ENCODE measurements around the gene STEAP3.

DNA sequence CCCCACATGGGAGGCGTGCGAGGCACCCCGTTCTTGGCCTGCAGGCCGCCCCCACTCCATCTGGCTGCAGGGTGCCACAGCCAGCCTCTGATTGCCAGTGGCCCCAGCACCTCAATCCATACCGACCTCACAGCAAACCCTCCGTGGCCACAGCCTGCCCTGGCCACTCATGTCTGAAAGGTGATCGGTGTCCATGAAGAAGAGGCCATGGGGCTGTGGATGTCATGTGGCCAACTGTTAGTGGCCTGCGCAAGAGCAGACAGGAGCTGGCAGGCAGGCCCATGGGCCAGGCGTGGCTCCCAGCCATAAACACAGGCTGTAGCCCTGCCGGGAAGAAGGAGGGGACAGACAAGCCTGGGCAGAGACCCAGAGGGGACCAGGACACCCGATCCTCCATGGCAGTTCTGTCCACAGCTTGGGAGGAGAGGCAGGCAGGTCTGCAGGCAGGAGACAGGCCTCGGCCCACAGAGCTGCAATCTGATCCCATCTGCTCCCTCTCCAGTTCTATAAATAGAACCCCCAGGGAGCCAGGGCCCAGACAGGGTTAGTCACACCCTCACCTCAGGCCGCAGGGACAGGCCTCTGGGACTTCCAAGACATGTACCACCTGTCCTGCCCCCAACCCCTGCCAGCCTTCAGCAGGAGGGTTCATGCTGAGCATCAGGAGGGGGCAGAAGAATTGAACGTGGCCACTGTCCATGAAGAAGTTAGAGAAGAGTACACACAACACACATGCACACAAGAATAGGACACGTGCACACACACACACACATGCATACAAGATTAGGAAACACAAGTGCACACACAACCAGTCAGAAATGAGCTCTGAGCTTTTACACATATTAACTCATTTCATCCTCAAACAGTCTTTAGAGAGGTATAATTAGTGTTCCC is 16.9 kb downstream of the STEAP3 start:
- TF ChIP-seq, protein P1, sequence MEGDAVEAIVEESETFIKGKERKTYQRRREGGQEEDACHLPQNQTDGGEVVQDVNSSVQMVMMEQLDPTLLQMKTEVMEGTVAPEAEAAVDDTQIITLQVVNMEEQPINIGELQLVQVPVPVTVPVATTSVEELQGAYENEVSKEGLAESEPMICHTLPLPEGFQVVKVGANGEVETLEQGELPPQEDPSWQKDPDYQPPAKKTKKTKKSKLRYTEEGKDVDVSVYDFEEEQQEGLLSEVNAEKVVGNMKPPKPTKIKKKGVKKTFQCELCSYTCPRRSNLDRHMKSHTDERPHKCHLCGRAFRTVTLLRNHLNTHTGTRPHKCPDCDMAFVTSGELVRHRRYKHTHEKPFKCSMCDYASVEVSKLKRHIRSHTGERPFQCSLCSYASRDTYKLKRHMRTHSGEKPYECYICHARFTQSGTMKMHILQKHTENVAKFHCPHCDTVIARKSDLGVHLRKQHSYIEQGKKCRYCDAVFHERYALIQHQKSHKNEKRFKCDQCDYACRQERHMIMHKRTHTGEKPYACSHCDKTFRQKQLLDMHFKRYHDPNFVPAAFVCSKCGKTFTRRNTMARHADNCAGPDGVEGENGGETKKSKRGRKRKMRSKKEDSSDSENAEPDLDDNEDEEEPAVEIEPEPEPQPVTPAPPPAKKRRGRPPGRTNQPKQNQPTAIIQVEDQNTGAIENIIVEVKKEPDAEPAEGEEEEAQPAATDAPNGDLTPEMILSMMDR (IDR thresholded peaks at IDR 0.05): no peak
- no peak for TF ChIP-seq EZH2 (IDR thresholded peaks at IDR 0.05; ENCODE audit: borderline replicate concordance, insufficient read depth, low read depth, low read length, poor library complexity, severe bottlenecking)

Data from B cell (primary cell).